ENCODE results near the gene CBX4. TPM values are rescaled to one million over a fixed set of nuclear protein-coding genes. Genes with fewer than 3 reads are reported as not detected.
A peak's percentile ranks its signal among the peaks of the same experiment; 100 is the strongest.

Gene CBX4
- total RNA-seq, 1 experiment from 2014 or later: 6.2 TPM

DNA sequence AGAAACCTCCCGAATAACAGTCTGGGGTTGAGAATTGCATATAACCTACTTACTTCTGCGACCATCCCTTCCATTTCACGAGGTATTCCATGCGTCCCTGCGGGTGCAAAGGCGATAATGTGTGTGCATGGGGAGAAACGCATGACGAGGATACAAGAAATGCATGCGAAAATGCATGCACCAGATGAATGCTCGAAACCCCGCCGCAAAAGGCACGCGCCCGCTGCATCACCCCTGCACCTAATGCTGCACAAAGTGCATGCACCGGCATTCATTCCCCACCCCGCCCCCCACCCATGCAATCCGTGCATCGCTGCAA, 42.8 kb downstream of the CBX4 start:
- Histone ChIP-seq H4K91ac (ENCODE audit: insufficient read length, low read depth, low read length) (no peak overlapping the region), H3K4me2 (ENCODE audit: insufficient read depth, insufficient read length, low read length) (peak overlapping the region; percentile 52), H2AK5ac (ENCODE audit: insufficient read length, low read length) (no peak overlapping the region), H3K79me2 (ENCODE audit: insufficient read depth, low read length) (no peaks in the 10 kb centered on the region), H2BK15ac (ENCODE audit: low read depth, low read length) (no peak overlapping the region), H2BK120ac (ENCODE audit: low read depth, low read length, poor library complexity, severe bottlenecking) (no peak overlapping the region), H2BK5ac (ENCODE audit: insufficient read length, low read length) (no peak overlapping the region), H3K9ac (ENCODE audit: extremely low read depth, insufficient read length, low read length) (no peak overlapping the region), H3K56ac (ENCODE audit: insufficient read length, low read depth, low read length) (no peak overlapping the region), H4K8ac (replicated peaks; ENCODE audit: insufficient read length, low read depth, low read length) (no peak overlapping the region), H3K14ac (ENCODE audit: insufficient read depth, low read length) (no peak overlapping the region), H4K20me1 (ENCODE audit: control insufficient read depth, insufficient read depth, insufficient read length) (no peaks in the 10 kb centered on the region), H2BK12ac (ENCODE audit: insufficient read length, low read depth, low read length) (no peak overlapping the region), H3K23me2 (ENCODE audit: insufficient read length, low read depth, low read length, poor library complexity, severe bottlenecking) (peaks cover 17% of the 10 kb centered on the region), H3K4ac (ENCODE audit: low read depth, low read length) (no peak overlapping the region), H3K9me3 (ENCODE audit: control insufficient read depth, low read depth, low read length) (no peaks in the 10 kb centered on the region), H3K79me1 (ENCODE audit: insufficient read depth, low read depth, low read length, poor library complexity, severe bottlenecking) (no peaks in the 10 kb centered on the region), H3K27ac (ENCODE audit: insufficient read length, low read depth, low read length) (no peak overlapping the region), H2BK20ac (ENCODE audit: low read depth, low read length, poor library complexity, severe bottlenecking) (no peak overlapping the region), H3K23ac (ENCODE audit: insufficient read length, low read depth, low read length) (no peak overlapping the region), H3T11ph (ENCODE audit: low read length) (no peak overlapping the region), H4K5ac (ENCODE audit: insufficient read length, low read depth, low read length) (no peak overlapping the region), H3K27me3 (ENCODE audit: insufficient read depth, low read length) (peaks cover 77% of the 10 kb centered on the region), H3K4me1 (ENCODE audit: insufficient read depth, low read length) (no peaks in the 10 kb centered on the region), H2AFZ (ENCODE audit: low read length) (no peak overlapping the region), H3K18ac (ENCODE audit: insufficient read length, low read depth, low read length) (no peak overlapping the region)
- Mint-ChIP-seq H3K4me1 (peaks cover 29 to 50% of the 10 kb centered on the region in 2 experiments), H3K27me3 (ENCODE audit: low read depth) (peaks cover 92% of the 10 kb centered on the region), H3K4me3 (peak overlapping the region; percentile 68 to 83), H3K9me3 (peaks cover 2 to 7% of the 10 kb centered on the region in 2 experiments; a peak in 2 of 5 replicates), H3K36me3 (ENCODE audit: insufficient read depth in 1 of 3, low read depth in 3 of 3) (peaks cover 0 to 1% (median 0%) of the 10 kb centered on the region in 3 experiments; a peak in 1 of 7 replicates), H3K27ac (no peak overlapping the region)
- TF ChIP-seq, protein P1, sequence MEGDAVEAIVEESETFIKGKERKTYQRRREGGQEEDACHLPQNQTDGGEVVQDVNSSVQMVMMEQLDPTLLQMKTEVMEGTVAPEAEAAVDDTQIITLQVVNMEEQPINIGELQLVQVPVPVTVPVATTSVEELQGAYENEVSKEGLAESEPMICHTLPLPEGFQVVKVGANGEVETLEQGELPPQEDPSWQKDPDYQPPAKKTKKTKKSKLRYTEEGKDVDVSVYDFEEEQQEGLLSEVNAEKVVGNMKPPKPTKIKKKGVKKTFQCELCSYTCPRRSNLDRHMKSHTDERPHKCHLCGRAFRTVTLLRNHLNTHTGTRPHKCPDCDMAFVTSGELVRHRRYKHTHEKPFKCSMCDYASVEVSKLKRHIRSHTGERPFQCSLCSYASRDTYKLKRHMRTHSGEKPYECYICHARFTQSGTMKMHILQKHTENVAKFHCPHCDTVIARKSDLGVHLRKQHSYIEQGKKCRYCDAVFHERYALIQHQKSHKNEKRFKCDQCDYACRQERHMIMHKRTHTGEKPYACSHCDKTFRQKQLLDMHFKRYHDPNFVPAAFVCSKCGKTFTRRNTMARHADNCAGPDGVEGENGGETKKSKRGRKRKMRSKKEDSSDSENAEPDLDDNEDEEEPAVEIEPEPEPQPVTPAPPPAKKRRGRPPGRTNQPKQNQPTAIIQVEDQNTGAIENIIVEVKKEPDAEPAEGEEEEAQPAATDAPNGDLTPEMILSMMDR (conservative IDR thresholded peaks at IDR 0.05): no peak
- WGBS (ENCODE audit: extremely low coverage, insufficient read length, low lambda C conversion rate): no CpG with 5 or more reads among the region's 19 CpGs
- no peak for DNase-seq

Measured in H9 (cell line).